Measurements from ENCODE around the gene PALM.
"Not testable (repeated sequence)": the region's sequence is repeated elsewhere in the genome, so short reads cannot be mapped to it uniquely, and the experiment has no call there.

The PALM gene

DNA sequence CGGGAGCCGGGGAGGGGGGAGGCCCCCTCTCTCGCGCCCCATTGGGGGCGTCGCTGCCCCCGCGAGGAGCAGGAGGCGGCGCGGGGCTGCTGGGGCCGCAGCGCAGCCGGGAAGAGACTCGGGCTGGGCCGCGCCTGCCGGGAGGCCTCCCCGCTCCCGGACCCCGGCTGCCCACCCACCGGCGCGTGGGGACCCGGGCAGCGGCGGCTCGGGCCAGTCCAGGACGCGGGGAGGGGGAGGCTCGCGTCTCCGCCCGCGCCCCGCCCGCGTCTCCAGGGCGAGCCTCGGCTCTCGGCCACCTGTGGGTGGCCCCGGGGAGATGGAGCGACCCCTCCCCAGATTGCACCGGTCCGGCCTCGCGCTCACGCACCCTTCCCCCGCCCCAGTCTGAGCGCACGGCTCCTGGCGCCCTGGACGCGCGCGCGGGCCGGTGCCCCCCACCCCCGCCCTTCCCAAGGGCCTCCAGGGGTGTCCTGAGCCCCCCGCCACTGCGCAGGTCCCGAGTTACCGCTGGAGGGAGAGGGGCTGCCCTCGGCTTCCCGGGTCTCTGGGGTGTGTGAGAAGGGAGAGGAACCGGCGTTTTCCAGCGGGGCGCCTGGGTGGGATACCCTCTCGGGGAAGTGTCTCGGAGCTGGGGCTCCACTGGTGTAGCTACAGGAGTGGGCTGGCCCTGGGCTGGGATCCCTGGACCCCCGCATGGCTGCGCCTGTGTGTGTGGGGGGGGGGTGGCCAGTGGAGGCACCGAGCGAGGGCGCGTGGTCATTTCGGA lies 645 bp downstream of the PALM start:
- no peak for DNase-seq

DNA sequence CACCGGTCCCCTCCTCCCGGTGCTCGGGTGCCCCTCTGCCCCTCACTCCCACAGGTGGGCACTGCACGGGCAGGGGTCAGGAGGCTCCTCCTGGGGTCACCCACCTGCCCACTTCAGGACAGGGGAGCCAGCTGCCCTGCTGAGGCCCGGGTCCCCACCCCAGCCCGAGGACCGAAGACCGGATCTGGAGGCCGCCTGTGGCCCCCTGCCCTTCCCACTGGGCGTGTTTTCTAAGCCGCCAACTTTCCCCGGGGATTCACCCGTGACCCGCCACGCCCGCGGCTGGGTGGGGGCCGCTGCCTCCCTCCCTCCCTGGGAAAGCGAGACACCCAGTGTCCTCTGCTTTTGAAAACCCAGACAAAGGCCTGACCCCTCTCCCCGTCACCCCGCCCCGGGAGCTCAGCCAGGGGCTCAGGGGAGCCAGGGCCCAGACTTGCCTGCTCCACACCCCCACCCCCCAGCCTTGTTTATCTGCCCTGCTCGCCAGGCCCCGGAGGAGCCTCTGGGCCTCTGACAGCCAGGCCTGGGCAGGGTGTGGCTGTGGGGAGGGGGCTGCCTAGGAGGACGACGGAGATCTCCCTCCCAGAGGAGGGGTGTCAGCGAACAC lies 1.3 kb downstream of the PALM start:
- no peak for DNase-seq

DNA sequence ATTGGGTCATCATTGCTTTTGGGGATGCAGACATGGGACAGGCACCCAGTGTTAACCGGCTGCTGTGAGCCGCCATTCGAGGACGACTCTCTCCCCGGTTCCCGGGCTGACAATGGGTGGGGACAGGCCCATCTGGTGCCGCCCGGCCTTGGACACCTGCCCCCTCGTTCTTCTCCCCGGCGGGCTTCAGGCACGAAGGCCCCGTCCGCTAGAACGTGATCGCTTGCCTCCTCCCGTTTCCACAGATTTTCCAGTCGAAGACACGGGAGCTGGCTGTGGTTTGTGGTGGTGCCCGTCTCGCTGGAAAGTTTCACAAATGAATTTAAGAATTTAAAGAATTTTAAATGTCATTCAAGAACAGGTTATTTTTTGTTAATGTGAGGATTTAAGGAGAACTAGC lies 2.0 kb downstream of the PALM start:
- no peak for DNase-seq

DNA sequence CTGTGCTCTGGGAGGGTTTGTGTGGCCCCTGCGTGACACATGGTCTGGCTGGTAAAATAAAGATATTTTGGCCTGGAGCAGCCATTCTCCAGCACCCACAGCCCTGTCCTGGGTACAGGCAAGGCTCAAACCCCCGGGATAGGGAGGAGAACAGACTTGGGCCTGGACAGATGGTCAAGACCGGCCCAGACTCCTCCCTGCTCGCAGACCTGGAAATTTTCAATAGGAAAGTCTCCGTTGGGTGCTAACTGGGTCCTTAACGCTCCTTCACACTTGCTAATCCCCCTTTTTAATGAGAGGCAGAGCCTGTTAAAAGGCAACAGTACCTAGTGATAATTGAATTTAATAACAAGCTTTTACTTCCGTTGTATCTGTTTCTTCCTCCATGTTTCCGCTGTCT lies 2.5 kb downstream of the PALM start:
- DNase-seq, result no peak

DNA sequence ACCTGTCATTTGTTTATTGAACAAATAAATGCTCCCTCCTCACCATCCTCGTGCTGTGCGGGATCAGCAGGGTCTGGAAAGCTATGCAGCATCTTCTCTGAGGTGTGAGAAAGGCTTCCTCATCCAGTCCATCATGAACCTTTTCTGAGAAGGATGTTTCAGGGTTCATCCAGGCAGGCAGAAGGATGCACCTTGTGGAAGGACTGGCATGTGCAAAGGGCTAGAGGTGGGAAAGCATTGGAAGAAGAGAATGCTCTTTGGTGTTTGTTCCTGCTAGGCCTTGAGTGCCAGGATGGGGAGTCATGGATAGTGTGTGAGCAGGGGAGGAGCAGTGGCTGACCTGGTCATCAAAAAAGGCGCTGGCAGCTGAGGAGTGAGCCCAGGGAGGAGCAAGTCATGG lies 6.6 kb downstream of the PALM start:
- no peak for DNase-seq

DNA sequence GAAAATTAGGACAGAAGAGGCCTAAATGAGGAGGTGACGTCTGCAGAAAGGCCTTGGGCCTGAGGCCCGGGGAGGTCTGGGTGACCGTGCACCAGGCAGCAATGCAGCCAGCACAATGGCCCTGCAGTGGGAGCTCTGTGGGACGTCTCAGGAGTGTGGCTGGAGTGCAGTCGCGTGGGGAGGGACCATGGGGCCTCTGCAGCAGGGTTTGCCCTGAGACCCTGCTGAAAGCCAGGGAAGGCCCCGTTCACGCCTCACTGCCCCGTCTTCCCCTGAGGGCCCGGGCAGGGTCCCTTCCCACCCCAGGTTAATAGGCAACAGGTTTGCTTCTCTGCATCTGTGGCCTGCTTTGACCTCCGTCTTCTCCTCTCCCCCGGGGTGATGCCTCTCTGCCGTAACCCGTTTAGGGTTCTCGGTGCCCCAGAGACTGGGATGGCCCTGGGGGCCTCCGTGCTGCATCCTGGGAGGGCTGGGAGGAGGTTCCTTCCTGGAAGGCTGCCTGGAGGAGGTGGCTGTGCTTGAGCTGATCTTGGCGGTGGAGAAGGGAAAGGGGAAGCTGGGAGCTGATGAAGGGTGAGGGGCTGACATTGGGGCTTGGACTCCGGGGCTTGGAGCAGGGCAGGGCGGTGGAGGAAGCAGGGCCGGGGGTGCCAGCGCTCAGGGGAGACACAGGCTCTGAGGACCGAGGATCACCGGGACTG lies 9.7 kb downstream of the PALM start:
- peak in 1 of 2 donors; percentile 35 for DNase-seq

DNA sequence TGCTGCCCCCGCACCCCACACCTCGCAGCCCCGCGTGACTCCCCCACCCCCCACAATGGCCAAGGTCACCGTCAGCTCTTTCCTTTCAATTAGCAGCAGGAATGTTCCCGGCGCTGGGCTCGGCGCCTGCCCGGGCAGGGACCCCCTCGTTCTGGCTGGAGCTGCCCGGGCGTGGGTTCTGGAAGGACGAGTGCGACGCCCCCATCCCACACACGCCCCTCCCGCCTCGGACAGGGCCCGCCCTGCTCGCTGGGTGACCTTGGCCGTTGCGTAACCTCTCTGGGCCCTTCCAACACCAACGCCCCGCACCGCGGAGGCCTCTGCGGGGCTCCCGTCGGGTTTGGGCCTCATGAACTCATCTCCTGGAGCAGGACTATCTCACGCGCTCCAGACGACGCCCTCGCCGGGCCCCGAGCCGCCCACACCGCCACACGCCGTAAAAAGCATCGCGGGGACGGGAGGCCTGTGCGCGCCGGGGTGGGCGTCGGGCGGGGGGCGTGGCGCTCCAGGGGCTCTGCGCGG lies 10.3 kb downstream of the PALM start:
- DNase-seq, result peak; percentile 28 to 35

DNA sequence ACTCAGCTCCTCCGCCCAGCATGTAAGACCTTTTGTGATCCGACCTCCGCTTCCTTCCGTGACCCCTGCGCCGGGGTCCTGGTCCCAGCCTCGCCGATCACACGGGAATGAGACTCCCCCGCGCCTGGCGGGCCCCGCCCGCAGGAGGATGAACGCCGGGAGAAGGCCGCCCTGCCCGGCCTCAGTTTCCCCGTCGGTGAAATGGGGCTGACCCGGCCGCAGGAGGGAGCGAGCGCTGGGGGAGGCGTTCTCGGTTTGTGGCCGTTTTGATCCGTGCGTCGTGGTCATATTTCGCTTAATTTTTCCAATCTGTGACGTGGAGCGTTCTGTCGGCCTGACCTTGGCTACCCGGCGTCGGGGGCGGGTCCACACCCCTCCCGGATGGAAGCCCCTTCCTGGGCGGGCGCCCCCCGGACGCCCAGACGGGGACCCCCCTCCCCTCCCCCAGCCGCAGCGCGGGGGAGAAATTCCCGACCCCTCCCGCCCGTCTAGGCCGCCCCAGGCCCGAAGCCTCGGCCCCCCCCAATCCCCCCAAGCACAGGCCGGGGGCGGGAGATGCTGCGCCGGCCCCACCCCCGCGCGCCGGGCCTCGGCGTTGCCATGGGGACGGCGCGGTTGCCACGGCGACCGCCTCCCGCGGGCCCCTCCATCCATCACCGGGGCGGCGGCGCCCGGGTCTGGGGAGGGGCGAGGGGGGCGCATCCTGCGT lies 11.1 kb downstream of the PALM start:
- no peak for DNase-seq

DNA sequence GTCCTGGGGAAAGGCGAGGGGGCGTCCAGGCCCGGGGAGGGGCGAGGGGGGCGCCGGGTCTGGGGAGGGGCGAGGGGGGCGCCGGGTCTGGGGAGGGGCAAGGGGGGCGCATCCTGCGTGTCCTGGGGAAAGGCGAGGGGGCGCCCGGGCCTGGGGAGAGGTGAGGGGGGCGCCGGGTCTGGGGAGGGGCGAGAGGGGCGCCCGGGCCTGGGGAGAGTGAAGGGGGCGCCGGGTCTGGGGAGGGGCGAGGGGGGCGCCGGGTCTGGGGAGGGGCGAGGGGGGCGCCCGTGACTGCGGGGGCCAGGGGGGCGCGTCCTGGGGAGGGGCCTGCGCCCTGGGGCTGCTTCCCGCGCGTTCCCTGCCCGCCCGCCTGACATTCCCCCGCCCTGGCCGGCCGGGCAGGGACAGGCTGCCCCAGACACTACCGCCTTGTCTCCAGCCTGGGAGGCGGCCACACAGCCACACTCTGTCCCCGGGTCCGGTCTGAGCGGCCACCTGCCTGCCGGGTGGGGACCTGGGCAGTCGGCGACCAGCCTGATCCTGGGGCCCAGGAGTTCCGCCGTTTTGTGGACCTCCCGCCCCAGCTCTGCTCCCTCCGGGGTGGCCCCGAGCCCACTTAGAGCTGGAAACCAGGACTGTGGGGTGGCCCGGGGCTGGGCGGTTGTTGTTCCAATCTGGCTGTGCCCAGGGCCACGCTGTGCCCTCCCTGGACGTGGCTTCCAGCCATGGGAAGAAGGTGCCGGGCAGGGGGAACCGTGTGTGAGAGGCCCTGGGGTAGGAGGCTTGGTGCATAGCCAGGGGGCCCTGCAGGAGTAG lies 11.8 kb downstream of the PALM start:
- peak; percentile 41 to 59 for DNase-seq

DNA sequence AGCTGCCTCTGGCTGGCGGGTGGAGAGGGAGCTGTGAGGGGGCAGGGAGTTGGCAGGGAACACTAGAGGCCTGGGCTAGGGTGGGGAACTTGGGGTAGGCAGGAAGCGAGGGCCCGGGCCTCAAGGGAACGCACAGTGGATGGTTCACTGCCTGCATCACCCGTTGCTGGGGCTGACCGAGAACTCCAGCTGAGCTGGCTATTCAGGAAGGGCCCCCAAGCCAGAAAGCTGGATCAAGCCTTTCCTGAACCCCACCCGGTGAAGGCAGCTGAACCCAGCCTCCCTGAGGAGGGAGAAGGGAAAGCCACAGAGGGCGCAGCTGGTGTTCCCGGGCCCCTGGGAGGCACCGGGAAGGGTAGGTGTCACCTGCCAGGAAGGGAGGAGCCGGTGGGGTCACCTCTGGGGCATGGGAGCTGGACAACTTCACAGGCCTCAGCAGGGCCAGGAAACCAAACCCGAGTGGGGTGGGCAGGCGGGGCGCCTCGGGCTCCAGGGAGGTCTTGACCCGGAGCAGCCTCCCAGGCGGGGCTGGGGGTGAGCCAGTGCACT lies 13.9 kb downstream of the PALM start:
- DNase-seq, result no peak

DNA sequence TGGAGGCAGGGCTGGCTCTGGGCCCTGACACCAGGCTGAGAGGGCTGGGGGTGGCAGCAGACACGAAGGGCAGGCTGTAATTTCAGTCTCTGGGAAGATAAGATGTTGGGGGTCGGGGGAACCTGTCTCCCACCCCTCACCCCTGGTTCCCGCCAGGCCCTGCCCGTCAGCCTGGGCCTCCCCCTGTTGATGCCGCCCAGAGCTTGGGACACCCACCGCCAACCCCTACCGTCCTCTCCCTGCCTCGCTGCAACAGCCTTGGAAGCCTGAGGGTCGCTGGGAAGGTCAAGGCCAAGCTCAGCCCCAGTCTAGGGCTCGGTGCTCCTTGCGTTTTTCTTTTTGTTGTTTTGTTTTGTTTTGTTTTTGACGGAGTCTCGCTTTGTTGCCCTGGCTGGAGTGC lies 14.5 kb downstream of the PALM start:
- DNase-seq, result no peak

DNA sequence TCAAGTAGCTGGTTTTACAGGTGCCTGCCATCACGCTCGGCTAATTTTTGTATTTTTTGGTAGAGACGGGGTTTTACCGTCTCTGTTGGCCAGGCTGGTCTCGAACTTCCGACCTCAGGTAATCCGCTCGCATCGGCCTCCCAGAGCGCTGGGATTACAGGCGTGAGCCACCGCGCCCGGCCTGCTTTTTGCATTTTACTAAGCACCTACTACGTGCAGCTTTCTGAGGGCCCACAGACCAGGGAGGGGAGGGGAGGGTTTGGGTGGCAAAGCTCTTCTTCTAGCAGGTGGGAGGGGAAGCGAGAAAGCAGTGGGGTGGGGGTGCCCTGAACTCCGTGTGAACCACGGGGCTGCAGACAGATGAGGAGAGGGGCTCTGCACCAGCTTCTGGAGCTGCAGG lies 15.0 kb downstream of the PALM start:
- no peak for DNase-seq

DNA sequence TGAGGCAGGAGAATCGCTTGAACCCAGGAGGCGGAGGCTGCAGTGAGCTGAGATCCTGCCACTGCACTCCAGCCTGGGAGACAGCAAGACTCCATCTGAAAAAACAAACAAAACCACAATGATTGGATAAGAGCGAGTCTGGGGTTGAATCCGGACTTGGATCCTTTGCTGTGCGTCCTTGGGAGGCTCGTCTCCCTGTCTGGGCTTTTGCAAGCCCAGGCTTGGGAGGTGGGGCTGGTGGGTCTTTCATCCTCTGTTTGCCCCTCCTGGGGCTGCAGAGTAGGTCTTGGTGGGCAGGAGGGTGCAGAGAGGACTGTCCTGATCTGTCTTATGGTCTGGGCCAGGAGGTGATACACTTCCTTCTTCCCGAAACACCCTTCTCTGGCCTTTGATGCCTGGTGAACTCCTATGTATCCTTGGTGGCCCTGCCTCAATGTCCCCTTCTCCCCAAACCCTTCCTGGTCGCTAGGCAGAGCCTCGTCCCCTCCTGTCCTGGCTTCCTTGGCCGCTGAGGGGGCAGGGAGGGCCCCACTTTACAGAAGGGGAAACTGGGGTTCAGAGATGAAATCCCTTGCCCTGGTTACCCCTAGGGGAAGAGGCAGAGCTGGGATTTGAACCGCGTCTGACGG lies 16.8 kb downstream of the PALM start:
- DNase-seq, result no peak

DNA sequence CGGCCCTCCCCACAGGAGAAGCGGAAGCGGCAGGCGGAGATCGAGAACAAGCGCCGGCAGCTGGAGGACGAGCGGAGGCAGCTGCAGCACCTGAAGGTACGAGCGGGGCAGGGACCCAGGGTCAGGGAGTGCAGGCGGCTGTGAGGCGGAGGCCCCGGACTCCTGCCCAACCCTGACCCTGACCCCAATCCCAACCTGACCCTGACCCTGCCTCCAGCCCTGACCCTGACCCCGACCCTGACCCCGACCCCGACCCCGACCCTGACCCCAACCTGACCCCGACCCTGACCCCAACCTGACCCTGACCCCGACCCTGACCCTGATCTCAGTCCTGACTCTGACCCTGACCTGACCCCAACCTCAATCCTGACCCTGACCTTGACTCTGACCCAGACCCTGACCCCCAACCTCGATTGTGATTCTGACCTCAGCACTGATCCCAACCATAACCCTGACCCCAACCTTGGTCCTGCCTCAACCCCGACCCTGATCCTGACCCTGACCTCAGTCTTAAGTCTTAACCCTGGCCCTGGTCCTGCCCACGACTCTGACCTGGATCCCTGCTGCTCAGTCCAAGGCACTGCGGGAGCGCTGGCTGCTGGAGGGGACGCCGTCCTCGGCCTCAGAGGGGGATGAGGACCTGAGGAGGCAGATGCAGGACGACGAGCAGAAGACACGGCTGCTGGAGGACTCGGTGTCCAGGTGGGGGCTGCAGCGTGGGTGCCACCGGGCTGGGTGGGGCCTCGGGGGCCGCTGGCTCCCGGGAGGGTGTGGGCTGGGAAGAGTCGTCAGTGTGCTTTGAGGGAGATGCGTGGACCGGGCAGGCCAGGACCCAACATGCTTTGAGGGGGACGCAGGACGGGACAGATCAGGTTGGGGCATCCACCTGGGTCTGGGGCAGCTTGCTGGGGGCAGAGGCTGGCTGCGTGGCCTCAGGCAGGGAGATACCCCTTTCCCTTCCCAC lies 18.5 kb downstream of the PALM start:
- no peak for DNase-seq

DNA sequence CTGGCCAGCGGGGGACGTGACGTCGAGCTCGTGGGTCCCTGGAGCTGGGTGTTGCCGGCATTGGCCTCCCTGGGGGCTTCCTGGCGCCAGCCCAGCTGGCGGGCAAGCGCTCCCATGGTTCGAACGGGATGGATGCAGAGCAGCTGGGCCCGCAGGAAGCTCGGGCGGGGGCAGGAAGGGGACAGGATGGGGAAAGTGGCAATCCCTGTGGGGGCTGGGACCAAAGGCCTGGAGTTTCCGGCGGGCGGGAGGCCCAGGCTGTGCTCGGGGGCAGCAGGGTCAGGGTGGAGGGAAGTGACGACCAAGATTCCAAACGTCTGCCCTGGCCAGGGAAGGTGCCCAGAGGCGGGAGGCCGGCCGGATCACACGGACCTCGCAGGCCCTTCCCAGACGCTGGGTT lies 19.3 kb downstream of the PALM start:
- DNase-seq, result no peak

DNA sequence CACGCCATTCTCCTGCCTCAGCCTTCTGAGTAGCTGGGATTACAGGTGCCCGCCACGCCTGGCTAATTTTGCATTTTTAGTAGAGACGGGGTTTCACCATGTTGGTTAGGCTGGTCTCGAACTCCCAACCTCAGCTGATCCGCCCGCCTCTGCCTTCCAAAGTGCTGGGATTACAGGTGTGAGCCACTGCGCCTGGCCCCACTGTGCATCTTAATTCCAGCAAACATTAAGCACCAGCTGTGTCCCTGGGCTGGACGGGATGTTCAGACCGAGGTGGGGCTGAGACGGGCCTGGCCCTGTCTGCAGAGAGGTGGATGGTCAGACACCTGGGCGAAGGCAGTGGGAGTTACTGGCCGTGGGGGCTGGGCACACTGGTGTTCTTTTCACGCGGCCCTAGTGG lies 20.8 kb downstream of the PALM start:
- DNase-seq, result not testable (repeated sequence)

DNA sequence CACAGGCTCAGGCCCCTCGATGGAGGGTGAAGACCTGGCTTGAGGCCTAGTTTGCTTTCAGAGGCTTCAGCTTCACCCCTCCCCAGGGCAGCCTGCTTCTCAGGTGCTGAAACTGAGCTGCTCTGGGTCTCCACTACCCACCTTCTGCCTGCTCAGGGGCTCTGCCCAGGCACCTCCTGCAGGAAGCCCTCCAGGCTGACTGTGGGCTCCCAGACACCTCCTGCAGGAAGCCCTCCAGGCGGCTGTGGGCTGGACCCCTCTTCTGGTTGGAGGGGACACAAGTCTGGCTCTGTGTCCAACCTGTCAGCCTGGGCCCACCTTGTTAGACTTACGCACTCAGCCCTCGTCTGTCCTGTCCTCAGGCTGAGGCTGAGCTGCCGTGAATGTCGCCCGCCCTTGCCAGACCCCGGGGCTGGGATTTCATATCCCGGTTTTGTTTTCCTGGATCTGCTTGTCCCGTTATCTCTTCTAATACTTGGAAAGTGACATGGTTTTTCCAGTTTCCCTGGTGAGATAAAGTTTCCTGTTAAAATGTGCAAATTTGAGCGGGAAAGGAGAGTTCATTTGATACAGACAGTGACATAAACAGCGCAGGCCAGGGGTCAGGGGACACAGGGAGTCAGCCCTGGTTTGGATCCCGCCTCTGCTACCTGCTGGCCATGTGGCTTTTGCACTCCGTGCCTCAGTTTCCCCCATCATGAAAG lies 21.4 kb downstream of the PALM start:
- no peak for DNase-seq

DNA sequence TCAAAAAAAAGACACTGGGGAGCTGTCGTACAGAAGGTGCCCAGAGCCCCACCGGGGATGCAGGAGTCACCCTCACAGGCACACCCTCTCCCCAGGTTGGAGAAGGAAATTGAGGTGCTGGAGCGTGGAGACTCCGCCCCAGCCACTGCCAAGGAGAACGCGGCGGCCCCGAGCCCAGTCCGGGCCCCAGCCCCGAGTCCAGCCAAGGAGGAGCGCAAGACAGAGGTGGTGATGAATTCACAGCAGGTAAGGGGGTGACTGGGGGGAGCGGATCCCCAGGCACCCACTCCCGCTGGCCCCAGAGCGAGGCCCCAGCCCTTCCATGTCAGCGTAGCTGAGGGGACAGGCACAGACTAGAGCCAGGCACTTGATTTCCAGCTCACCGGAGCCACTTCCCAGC lies 22.3 kb downstream of the PALM start:
- DNase-seq, result no peak

Data from hippocampal formation (tissue), 2 donors.